GM21515 (cell line): ENCODE results near the gene ARHGAP15.

Source experiments
- ATAC-seq: cut with Tn5 transposase; IDR thresholded peaks from one replicate; pipeline ENCODE4 v1.9.1; 2021; ENCODE audit not compliant: unreplicated experiment

The ARHGAP15 gene

GRCh38 chr2:143440411-143441012 lies 311.3 kb downstream of the ARHGAP15 start:
- no peak for ATAC-seq

GRCh38 chr2:143442193-143442592 lies 313.0 kb downstream of the ARHGAP15 start:
- no peak for ATAC-seq

DNA sequence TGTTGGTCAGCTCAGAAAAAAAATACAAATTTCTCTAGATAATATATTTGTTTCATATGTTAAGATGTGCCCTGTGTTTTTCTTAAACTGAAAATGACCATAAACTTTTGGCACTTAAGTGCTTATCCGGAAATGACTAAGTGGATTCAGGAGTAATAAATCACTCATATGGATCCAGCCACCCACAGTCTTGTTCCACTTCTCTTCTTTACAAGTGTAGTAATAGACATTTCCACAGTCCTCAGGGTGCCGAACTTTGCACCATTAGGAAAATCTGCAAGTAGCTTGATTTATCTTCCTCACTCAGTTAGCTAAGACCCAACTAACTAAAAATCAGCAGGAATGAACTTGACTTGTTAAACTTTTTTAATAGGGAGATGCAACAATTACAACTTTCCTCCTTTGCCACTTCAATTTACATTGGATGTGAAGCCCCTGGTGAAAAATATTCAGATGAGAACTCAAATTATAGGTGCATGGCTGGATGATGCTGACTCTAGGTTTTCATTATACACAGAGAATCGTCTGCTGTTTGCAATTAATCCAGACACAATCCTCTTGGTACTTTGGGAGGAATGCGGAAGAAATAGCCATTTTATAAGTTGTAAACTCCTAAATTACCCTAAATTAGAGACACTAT lies 322.5 kb downstream of the ARHGAP15 start:
- no peak for ATAC-seq

GRCh38 chr2:143452817-143453451 lies 323.7 kb downstream of the ARHGAP15 start:
- ATAC-seq: no peak

DNA sequence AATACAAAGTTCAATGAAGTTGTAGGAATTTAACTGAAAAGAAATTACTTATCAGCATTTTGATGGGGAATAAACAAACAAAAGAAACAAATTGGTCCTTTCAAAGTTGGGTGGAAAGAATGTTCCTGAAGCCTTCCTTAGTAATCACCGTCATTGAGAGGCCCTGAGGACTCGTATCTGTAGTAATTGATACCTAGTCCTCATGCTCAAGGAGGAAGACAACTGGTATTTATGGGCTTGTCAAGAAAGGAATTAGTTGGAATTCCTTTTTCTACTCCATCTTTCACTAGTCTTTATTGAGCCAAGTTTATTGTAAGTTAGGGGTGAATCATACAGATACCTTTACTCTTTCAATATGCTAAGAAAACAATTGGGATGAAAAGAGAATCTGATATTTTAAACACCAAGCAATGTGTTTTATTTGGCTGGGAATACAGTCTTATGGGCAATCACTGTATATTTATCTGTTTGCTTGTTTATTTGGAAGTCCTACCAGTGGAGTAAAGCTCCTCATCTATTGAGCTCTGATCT lies 324.8 kb downstream of the ARHGAP15 start:
- ATAC-seq: no peak

GRCh38 chr2:143455317-143455716 lies 326.1 kb downstream of the ARHGAP15 start:
- ATAC-seq: no peak

DNA sequence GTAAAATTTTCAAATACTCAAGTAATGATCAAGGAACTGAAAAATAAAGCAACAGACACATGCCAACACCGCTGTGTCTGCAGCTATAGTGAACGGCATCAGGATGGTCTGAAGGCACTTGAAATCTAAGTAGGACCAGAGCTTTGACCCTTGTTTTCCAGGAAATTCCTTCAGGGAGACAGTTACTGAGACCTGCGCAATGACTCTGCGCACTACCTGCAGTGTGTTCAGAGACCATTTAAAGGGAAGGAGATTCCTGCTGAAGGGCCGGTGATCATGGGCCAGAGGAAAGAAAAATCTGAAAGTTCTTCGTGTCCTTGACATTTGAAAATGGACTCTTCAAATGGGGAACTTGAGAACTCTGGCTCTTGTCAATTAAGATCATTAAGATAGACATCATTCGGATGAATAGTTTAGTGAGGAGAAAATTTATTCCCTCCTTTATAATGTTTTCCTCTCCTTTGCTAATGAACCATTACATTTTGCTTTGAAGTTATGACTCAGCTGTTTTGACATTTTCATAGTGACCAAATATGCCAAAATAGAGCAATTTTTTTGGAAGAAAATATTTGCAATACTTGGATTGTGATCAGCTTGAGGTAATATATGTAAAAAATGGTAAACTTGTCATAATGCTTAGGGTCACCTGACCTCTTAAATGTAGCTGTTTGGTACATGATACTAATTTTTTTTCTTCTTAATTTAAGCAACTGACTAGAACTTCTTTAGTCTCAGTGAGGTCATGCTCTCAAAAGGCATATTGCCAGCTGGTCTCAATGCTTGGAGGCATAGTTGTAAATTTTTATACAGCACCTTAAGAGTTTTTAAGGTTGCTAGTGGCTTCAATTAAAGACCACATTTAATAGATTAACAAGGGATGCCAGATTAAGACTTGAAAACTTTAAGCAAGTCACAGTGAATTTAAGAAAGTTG lies 329.3 kb downstream of the ARHGAP15 start:
- no peak for ATAC-seq

DNA sequence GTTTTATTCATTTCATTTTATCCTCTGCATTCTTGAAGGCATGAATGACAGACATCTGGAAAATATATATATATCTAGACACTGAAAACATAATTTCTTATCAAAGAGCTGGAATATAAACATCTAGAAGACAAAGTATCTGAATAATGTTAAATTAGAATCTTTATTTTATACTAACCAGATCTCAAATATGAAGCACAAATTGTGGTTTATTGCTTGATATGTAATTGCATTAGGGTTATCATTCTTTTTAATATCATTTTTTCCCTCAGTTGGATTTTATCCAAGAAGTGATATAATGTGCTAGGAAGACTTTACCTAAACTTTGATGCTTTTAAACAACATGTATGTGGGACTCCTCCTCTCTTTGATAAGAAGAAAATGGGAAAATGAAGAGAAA lies 331.2 kb downstream of the ARHGAP15 start:
- no peak for ATAC-seq

DNA sequence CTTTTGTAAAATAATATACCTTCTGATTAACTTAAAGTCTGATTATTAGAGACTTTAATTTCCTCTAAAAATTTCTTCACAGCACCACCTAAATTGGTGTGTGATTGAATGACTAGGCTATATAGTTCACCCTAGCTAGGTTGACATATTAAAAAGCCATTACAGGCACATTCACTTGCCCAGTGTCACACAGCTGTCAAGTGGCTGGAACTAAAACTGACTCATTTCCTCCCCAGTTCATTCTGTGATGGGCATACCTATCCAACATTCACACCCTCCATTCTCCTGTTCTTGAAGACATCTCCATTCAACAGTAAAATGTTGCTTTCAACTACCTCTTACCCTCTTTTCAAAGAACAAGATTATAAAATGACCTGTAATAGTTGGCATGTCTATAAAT lies 334.5 kb downstream of the ARHGAP15 start:
- ATAC-seq: no peak

DNA sequence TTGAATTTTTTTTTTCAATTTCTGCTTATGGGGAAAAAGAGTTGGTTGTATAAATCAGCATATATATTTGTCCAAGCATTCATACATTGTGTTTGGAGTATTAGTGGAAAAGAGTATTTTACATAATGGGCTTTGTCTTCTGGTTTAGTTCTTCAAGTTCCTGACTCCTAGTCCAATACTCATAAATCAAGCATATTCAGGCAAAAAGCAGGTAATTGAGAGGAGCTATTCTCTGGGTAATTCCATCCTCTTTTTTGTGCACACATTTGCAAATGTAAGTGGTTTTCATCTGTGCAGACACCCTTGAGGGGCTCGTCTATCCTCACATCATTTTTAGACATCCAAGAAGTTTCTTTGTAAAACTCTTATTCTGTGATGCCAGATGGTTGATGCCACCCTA lies 337.2 kb downstream of the ARHGAP15 start:
- ATAC-seq: no peak

DNA sequence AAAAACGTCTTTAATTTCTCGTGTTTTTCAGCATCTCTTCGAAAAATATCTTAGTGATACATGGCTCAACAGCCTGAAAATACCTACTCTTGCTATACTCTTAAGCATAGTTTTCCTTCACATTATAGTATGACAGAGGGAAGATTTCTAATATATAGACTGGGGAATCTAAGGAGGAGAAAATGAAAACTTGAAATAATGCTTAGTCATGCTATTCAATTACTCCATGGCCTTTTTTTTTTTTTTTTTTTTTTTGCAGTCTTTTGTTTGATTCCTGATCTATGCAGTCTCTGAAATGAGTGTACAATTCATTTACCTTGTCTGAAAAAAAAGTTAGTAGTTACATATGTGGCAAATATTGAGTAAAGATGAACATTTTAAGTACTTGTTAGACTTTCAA lies 337.8 kb downstream of the ARHGAP15 start:
- no peak for ATAC-seq

GRCh38 chr2:143468341-143468888 lies 339.2 kb downstream of the ARHGAP15 start:
- peak; percentile 81 for ATAC-seq

DNA sequence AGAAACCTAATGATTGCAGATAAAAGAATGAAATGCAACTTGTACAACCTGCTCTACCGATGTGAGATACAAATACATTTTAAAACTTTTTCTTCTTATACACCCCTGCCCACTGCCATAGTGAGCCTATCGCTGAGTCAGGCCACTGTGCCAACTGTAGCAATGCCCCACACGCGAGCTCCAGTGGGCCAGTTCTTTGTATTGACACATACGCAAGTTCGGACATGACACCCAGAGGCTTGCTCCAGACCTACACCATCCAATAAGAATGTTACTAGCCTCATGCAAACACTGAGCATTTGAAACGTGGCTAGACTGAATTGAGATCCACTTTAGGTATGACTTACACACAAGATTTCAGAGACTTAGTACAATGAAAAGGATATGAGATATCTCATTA lies 340.1 kb downstream of the ARHGAP15 start:
- ATAC-seq: no peak

GRCh38 chr2:143471550-143471949 lies 342.3 kb downstream of the ARHGAP15 start:
- no peak for ATAC-seq

DNA sequence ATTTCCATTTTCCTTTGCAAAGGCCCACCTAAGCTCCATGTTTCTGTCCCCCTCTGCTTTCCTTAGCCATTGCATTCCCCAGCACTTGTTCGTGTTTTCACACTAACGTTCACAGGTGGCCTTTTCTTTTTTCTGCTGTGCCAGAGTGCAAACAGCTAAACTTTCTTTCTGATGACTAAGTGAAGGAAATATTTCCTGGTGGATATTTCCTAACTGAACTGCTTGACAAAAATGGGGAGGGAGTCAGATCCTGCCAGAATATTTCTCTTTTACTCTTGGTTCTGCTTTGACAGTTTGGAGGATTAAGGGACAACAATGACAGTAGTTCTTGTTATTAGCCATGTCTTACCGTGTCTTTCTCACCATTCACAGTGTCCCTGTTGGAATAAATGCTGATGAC lies 344.0 kb downstream of the ARHGAP15 start:
- ATAC-seq: no peak

- ATAC-seq: no peak
Observed at GRCh38 chr2:143473820-143474219, 344.6 kb downstream of the ARHGAP15 start.

- no peak for ATAC-seq
Observed at GRCh38 chr2:143474586-143474985, 345.4 kb downstream of the ARHGAP15 start.

DNA sequence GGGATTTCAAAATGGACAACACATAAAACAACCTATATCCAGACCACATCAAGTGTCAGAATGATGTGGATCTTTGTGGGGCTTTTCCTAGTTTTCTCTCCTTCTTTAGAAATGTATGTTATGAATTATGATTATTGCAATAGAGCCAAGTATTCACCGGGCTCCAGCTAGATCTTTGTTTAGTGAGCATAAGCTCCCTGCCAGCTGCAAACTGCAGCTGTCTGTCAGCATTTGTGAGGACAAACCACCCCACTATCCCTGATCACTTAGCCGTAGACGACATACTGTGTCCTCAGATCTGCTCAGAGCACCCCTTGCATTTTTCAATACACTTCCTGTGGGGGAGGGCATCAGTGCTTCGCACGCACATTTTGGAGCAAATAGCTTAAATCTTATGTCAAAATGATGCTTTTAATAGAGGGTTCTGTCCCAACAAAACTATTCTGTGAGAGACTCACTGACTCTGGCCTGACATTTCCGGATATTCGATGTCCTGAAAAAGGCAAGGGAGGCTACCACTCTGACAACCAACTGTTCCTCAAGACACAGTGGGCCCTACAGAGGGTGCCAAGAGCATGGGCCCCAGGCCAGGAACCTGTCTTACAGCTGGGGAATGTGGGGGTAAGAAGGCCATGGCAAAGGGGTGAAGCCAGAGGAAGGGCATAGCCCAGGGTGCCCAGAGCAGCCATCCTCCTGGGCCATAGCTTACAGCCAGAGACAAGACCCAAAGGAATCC lies 346.0 kb downstream of the ARHGAP15 start:
- no peak for ATAC-seq

DNA sequence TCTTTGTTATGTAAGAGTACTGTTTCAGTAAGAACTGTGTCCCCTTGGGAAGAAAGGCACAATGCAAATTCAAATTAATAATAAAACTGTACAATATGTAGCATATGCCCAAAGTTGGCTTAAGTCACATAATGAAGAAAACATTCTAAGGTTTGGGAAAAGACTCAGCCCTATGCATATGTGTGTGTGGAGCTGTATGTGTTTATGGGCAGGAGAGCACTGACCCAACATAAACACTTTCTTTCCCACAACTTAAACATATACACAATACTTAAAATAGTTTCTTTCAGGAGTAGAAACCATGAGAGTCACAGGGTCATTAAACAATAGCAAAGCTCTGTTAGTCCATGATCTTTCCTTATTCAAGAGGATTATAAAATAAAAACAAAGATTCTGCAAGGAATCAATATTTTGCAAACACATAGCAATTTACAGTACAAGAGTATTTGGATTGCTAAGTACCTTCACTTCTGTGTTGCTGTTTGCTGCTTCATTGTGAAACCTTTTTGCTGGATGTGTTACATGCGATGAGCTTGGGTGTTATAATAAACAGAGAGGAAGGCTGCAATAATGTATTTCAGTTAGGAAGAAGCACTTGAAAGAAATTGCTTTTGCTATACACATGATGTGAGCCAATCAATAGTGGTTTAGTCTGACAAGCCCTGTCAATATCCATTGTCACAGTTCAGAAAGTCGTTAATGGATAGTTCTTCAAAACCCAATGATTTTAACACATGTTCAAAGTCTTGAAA lies 347.3 kb downstream of the ARHGAP15 start:
- no peak for ATAC-seq
